HG02884 (cell line): ENCODE results near the gene PLCB1.

Source experiments
- ATAC-seq: cut with Tn5 transposase; IDR thresholded peaks from one replicate; pipeline ENCODE4 v1.9.1; 2021; ENCODE audit warnings: mild to moderate bottlenecking, moderate library complexity; ENCODE audit not compliant: unreplicated experiment

PLCB1 gene

GRCh38 chr20:8394308-8394945, 262.4 kb downstream of the PLCB1 start:
- peak; percentile 86 for ATAC-seq

- no peak for ATAC-seq
Observed at GRCh38 chr20:8395956-8396355, 263.9 kb downstream of the PLCB1 start.

GRCh38 chr20:8398263-8399051, 266.4 kb downstream of the PLCB1 start:
- ATAC-seq: no peak

- peak; percentile 98 for ATAC-seq
Observed at GRCh38 chr20:8399947-8400346, 267.9 kb downstream of the PLCB1 start.

DNA sequence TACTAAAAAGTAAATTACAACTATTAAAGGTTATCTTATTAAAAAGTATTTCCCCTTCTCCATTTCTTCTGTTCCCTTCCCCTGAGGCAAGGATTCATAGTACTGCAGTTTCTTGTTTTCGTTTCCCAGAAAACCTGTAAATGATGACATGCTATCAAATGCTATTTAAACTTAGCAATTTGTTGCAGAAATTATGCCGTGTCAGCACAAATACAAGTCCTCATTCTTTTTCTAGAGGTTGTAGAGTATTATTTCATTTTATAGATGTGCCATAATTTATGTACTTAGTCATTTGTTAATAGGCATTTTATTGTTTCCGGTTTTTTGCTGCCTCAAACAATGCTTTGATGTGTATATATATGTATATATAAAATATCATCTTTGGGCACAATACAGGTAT, 268.4 kb downstream of the PLCB1 start:
- ATAC-seq: no peak

GRCh38 chr20:8401556-8401955, 269.5 kb downstream of the PLCB1 start:
- ATAC-seq: no peak

GRCh38 chr20:8402798-8403197, 270.7 kb downstream of the PLCB1 start:
- no peak for ATAC-seq

- peak; percentile 31 for ATAC-seq
Observed at GRCh38 chr20:8404912-8405635, 273.0 kb downstream of the PLCB1 start.

DNA sequence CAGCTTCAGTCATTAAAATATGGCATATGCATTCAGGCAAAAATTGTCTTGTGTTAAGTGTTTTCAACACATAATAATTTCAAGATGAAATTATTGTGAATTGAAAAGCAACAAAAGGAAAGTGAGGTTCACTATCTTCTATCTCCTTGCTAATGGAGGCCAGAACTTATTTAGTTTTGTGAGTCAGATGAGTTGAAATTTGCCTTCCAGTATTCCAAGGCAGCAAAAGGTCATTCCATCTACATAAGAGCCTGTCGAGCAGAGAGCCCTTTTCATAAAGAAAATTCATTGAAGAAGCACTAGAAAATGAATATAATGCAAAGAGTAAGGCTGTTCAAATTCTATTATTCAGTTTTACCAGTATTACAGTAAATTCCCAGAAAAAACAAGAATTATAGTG, 274.3 kb downstream of the PLCB1 start:
- no peak for ATAC-seq

GRCh38 chr20:8408587-8409307, 276.7 kb downstream of the PLCB1 start:
- no peak for ATAC-seq

DNA sequence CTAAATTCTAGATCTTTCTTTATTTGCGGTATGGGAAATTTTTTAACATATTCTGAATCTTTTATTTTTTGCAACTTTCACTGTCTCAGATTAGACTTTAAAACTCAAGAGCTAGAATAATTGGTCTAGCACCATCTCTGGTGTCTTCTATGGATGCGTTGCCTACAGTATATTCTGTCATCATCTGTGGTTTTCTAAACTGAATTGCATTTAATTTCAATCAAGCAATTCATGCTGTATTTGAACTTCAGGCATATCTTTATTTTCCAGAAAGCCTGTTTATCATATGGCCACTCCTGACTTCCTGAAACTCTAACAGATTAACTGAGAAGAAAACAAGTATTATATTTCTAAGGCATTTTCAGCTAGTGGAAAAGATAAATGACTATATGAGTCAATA, 281.6 kb downstream of the PLCB1 start:
- ATAC-seq: no peak

DNA sequence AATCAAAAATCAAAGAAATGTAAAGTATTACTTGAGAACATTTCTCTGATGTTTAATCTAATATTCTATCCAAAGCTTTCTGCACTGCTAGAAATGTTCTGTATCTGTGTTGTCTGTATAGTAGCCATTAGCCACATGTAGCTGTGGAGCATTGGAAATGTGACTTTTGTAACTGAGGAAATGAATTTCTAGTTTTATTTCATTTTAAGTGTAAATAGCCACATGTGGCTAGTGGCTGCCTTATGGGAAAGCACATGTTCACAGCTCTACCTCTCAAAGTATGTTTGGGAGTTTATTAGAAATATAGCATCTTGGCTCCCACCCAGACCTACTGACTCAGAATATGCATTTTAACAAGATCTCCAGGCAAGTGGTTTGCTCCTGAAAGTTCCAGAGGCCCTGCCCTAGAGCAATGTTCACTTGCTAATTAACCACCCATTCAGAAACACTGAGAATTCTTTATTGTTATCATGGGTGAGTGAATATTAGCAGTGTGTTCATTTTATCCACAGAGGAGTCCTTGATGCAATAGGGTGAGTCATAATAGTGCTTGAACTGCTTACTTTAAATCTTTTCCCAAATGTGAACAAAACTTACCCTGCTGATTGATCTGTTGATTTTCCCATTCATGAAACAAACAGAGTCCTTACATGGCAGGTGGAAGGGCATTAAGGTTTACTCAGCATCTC, 282.7 kb downstream of the PLCB1 start:
- no peak for ATAC-seq

DNA sequence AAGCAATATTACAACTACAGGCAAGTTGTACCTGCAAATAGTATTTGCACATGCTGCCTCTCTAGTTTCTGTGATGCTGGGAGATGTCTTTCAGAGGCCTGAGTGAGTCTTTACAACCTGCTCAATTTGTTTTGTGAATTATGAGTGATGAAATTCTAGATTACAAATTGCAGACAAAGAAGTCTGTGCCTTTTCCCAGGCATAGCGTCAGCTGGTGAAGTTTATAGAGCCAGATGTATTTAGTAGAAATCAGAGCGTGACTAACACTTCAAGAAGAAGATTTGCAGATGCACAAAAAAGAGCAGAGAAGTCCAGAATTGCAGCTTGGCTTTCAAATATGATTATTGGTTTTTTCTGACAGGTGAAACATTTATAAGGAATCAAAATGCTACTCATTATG, 289.9 kb downstream of the PLCB1 start:
- no peak for ATAC-seq

GRCh38 chr20:8423482-8423881, 291.4 kb downstream of the PLCB1 start:
- no peak for ATAC-seq

- ATAC-seq: no peak
Observed at GRCh38 chr20:8424010-8424409, 291.9 kb downstream of the PLCB1 start.

DNA sequence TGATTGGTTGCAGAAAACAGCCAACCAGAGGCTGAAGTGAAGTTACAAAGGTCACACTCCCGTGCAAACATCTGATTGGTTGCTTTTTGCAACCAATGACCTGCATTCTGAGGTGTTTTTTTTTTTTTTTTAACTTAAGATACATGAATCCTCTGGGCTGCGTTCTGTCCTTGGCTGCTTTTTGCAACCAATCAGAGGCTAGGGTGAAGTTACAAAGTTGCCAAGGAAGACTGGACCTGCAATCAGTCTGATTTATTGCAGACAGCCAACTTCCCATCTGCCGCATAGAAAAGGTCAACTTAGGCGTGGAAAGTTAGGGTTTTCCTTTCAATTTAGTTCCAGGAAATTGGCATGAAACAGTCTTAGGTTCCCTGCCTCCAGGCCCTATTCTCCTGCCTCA, 292.9 kb downstream of the PLCB1 start:
- ATAC-seq: no peak

- no peak for ATAC-seq
Observed at GRCh38 chr20:8425802-8426201, 293.7 kb downstream of the PLCB1 start.

DNA sequence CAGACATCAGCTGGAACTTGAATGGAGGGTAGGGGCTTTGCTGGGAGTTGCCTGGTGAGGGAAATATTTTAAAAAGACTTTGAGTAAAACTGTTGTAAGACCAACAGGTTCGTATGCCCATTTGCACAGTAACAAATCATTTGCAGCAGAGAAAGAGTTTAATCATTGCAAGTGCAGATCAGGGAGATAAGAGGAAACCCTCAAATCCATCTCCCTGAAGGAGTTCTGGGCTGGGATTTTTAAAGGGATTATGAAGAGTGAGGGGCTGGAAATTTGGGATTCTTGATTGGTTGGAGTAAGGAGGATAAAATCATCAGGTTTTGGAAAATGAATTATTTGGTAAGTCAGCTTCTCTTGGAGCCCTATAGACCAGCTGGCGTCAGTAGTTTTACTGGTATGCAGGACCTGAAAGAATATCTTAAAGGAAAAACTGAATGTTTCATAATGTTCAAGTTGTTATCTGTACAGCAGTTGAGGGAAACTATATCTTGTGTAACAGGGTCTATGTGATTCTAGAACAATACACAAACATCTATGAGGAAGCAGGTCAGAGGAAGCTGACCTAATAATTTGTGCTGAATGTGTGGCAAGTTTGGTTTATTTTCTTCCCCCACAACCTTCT, 295.5 kb downstream of the PLCB1 start:
- ATAC-seq: no peak

GRCh38 chr20:8428988-8429387, 296.9 kb downstream of the PLCB1 start:
- no peak for ATAC-seq
